ENCODE data around the gene RCHY1.

RCHY1 gene

DNA sequence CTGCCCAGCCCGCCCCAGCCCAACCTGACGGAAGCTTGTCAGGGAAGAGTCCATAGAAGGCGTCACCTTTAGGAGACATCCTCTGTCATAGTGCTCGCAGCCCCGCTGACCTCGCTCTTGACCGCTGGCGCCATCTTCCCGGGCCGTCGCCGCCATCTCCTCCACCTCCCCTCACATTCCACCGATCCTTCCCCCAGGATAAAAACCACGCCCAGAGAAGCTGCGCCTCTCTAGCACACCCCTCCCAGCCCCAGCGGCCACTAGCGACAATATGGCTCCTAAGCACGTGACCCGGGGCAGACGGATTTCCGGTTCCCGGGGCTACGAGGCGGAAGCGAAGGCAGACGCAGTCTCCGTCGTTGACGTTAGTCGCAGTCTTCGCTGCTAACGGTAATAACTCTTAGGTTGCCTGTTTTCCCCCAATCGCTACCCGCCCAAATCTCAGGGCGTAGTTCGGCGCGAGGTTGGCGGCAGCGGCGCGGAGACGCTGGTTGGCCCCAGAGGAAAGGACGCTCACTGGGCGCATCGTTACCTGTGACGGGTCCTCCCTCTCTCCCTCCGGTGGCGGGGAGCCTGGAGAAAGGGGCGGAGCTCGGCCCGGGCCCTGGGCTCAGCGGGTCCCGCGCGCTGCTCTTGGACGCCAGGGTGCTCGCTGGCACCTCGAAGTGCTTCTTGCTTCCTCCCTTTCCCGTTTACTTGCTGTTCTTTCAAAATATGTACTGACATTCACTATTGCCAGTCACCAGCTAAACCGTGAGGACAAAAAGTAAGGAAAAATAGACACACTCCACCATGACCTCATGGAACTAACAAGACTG, at the start of gene RCHY1, which contains the start of gene THAP6:
Gene RCHY1, minus strand, starts transcription at position 273 of the 818 bp plus-strand sequence. Its CDS starts 117 bp downstream, at position 156.
Gene THAP6, plus strand, starts transcription at position 343 of the 818 bp plus-strand sequence. CDS start 980 bp downstream, outside the sequence.
- peak; percentile 5; the same call in 1 of the 2 replicates for TF ChIP-seq CTCF (conservative IDR thresholded peaks at IDR 0.05; ENCODE audit: low read length)
- DNase-seq (ENCODE audit: low read depth) = peak; percentile 93
- peak within 1 kb of the TSS; percentile 95 for H3K4me3 ChIP-seq (ENCODE audit: low read length)

GRCh38 chr4:75561789-75562188, 47.6 kb upstream of the RCHY1 start:
- DNase-seq (ENCODE audit: low read depth) = peak; percentile 29
- H3K4me3 ChIP-seq (ENCODE audit: low read length) = no peak overlapping the region
- no peak for TF ChIP-seq CTCF (conservative IDR thresholded peaks at IDR 0.05; ENCODE audit: low read length)

- TF ChIP-seq CTCF (conservative IDR thresholded peaks at IDR 0.05; ENCODE audit: low read length) = no peak
These were observed 43.5 kb upstream of the RCHY1 start for GRCh38 chr4:75557696-75558095.

GRCh38 chr4:75555294-75556164, 41.3 kb upstream of the RCHY1 start, which contains the start of gene ODAPH:
Gene ODAPH (plus strand): TSS chr4:75556066. CDS start chr4:75556083, 17 bp downstream.
- no peak within 1 kb of the TSS for H3K4me3 ChIP-seq (ENCODE audit: low read length)
- TF ChIP-seq CTCF (conservative IDR thresholded peaks at IDR 0.05; ENCODE audit: low read length) = peak; percentile 7; the same call in 1 of the 2 replicates
- no peak for DNase-seq (ENCODE audit: low read depth)

More at GRCh38 chr4:75557696-75558095, 43.5 kb upstream of the RCHY1 start:
- DNase-seq (ENCODE audit: low read depth) = no peak
- H3K4me3 ChIP-seq (ENCODE audit: low read length) = no peak overlapping the region

DNA sequence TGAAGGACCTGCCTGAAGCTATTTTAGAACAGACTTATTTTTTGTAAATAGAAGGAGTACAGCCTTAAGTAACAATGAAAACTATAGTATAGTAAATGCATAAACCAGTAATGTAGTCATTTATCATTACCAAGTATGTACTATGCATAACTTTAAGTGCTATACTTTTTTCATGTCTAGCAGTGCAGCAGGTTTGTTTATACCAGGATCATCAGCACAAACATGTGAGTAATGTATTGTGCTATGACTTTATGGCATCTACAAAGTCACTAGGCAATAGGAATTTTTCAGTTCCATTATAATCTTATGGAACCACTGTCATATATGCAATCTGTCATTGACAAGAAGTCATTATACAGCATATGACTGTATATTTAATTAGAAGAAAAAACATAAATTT, 38.2 kb upstream of the RCHY1 start:
- no peak for DNase-seq (ENCODE audit: low read depth)
- no peak for TF ChIP-seq CTCF (conservative IDR thresholded peaks at IDR 0.05; ENCODE audit: low read length)
- H3K4me3 ChIP-seq (ENCODE audit: low read length) = no peak overlapping the region

DNA sequence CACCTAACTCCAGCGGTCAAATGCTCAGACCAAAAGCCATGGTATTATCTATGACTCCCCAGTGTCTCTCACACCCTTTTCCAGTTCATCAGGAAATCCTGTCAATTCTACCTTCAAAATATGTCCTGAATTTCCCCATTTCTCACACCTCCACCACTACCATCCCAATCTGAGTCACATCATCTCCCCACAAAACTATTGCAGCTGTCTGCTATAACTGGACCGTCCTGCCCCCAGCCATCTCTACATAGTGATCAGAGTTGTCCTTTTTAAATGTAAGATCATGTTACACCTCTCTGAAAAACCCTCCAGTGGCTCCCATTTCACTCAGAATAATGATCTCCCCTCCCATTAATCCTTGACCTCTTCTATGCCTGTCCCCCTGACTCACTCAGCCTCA, 34.8 kb upstream of the RCHY1 start:
- TF ChIP-seq CTCF (conservative IDR thresholded peaks at IDR 0.05; ENCODE audit: low read length) = no peak
- no peak overlapping the region for H3K4me3 ChIP-seq (ENCODE audit: low read length)
- DNase-seq (ENCODE audit: low read depth) = no peak
